Measurements from ENCODE around the gene FKBP8. TPM values are rescaled to one million over a fixed set of nuclear protein-coding genes. Genes with fewer than 3 reads are reported as not detected.
"Not testable (repeated sequence)": the region's sequence is repeated elsewhere in the genome, so short reads cannot be mapped to it uniquely, and the experiment has no call there.

FKBP8 gene
- total RNA-seq, 5 donors from 2014 or later (not counting 1 experiment from before 2014, with no cell fraction given), result 158 to 282 (median 244) TPM

DNA sequence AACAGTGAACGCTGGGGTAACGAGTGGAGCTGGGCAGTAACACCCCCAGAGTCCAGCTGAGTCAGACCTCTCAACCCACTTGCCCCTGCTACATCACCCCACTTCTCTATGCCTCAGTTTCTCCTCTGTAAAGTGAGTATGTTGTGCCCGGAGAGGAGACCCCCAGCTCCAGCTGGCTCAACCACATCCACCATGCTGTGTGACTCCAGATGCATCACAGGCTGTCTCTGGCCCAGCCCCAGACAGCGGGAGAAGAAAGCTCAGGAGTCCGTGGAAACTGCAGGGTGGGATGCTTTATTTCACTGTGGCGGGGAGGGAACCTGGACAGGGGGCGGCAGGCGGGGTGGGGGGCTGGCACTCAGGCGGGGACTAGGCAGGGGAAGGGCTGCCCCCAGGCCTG is 11.9 kb downstream of the FKBP8 start:
- 93% methylated on average over 3 of the region's 9 CpGs for WGBS (ENCODE audit: insufficient coverage)
- no peaks in the 10 kb centered on the region for H3K27me3 ChIP-seq (replicated peaks in 1 of 2; ENCODE audit: control insufficient read depth in 2 of 2, extremely low read depth in 1 of 2, insufficient read depth in 2 of 2, low read length in 1 of 2)
- ChIA-PET CTCF (no interaction called here), POLR2A (no interaction called here)
- H3K9me3 ChIP-seq, result no peaks in the 10 kb centered on the region
- Mint-ChIP-seq H3K9me3 (no peaks in the 10 kb centered on the region), H3K4me1 (no peaks in the 10 kb centered on the region), H3K27me3 (no peaks in the 10 kb centered on the region), H3K4me3 (no peak overlapping the region), H3K36me3 (peaks cover 25% of the 10 kb centered on the region), H3K27ac (no peak overlapping the region)
- DNase-seq, result no peak
- H3K4me3 ChIP-seq (ENCODE audit: control insufficient read depth in 1 of 2, extremely low read depth in 1 of 2, low read length in 1 of 2), result no peak overlapping the region
- H3K36me3 ChIP-seq (ENCODE audit: control insufficient read depth in 2 of 2, extremely low read depth in 1 of 2, insufficient read depth in 1 of 2, low read length in 1 of 2), result peaks cover 14 to 29% of the 10 kb centered on the region in 2 donors
- H3K27ac ChIP-seq (ENCODE audit: low read length), result no peak overlapping the region
- no peaks in the 10 kb centered on the region for H3K4me1 ChIP-seq (ENCODE audit: control insufficient read depth in 1 of 2, extremely low read depth in 1 of 2, insufficient read depth in 2 of 2, low read length in 2 of 2)
- ATAC-seq (replicated peaks in 1 of 4), result no peak

DNA sequence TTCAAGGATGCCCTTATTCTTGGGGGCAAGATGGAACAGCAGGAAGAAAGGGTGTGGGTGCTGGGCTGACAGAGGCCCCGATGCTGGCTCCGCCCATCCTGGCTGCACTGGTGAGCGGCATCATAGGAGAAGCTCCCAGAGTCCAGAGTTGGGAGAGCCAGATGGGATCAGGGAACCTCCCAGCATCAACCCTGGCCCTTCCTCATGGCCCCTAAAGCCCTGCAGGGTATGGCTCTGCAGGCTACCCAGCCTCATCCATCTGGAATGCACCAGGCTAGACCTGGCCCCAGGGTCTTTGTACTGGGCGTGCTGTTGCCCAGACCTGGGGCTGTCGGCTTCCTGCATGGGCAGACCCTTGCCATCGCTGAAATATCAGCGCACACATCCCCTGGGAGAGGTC is 13.6 kb downstream of the FKBP8 start:
- Mint-ChIP-seq H3K36me3 (peaks cover 14% of the 10 kb centered on the region), H3K4me3 (no peak overlapping the region), H3K4me1 (no peaks in the 10 kb centered on the region), H3K9me3 (no peaks in the 10 kb centered on the region), H3K27ac (no peak overlapping the region), H3K27me3 (no peaks in the 10 kb centered on the region)
- Histone ChIP-seq H3K27ac (ENCODE audit: low read length) (no peak overlapping the region), H3K9me3 (no peaks in the 10 kb centered on the region), H3K4me1 (ENCODE audit: control insufficient read depth in 1 of 2, extremely low read depth in 1 of 2, insufficient read depth in 2 of 2, low read length in 2 of 2) (no peaks in the 10 kb centered on the region), H3K4me3 (ENCODE audit: control insufficient read depth in 1 of 2, extremely low read depth in 1 of 2, low read length in 1 of 2) (no peak overlapping the region), H3K27me3 (replicated peaks in 1 of 2; ENCODE audit: control insufficient read depth in 2 of 2, extremely low read depth in 1 of 2, insufficient read depth in 2 of 2, low read length in 1 of 2) (no peaks in the 10 kb centered on the region), H3K36me3 (ENCODE audit: control insufficient read depth in 2 of 2, extremely low read depth in 1 of 2, insufficient read depth in 1 of 2, low read length in 1 of 2) (peaks cover 14 to 21% of the 10 kb centered on the region in 2 donors)
- CTCF ChIA-PET, result no interaction called here
- ATAC-seq (replicated peaks in 1 of 4), result peak in 2 of 4 experiments; percentile 14 to 35
- POLR2A ChIA-PET, result interaction anchor here in 1 of 2 donors (0.6 kb wide), 1 partner anchor 34 kb away, joined by 9 read pairs; no protein-coding TSS in a partner anchor
- DNase-seq, result no peak
- 92% methylated on average over 7 of the region's 7 CpGs for WGBS (ENCODE audit: insufficient coverage)

DNA sequence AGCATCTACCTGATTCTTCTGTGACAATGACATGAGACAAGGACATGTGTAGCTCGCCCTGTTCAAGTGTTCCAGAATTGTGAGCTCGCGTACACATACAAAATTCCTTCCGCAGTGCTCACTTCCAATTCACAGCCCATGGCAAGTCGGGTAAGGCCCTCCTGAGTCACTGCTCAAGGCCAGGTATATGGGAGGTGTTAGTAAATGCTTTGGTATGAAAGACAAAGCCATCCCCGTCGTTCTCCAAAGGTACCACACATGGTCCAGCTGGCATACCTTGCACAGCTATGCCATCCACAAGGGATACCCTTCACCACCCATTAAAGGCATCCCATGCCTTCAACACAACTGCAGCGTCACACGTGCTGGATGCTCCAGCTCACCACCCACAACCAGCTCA is 17.1 kb downstream of the FKBP8 start:
- no peaks in the 10 kb centered on the region for H3K9me3 Mint-ChIP-seq
- peaks cover 2% of the 10 kb centered on the region for H3K36me3 Mint-ChIP-seq
- Histone ChIP-seq H3K9me3 (no peaks in the 10 kb centered on the region), H3K27me3 (replicated peaks in 1 of 2; ENCODE audit: control insufficient read depth in 2 of 2, extremely low read depth in 1 of 2, insufficient read depth in 2 of 2, low read length in 1 of 2) (no peaks in the 10 kb centered on the region), H3K4me3 (ENCODE audit: control insufficient read depth in 1 of 2, extremely low read depth in 1 of 2, low read length in 1 of 2) (no peak overlapping the region), H3K4me1 (ENCODE audit: control insufficient read depth in 1 of 2, extremely low read depth in 1 of 2, insufficient read depth in 2 of 2, low read length in 2 of 2) (peaks cover 0 to 8% of the 10 kb centered on the region in 2 experiments), H3K36me3 (ENCODE audit: control insufficient read depth in 2 of 2, extremely low read depth in 1 of 2, insufficient read depth in 1 of 2, low read length in 1 of 2) (peaks cover 0 to 3% of the 10 kb centered on the region in 2 donors), H3K27ac (ENCODE audit: low read length) (no peak overlapping the region)
- ChIA-PET CTCF (interaction anchor here (0.5 to 0.7 kb wide), 2 partner anchors 68 to 936 kb away, joined by 4 to 13 read pairs; no protein-coding TSS in a partner anchor), POLR2A (no interaction called here)
- no peak overlapping the region for H3K27ac Mint-ChIP-seq
- H3K27me3 Mint-ChIP-seq, result no peaks in the 10 kb centered on the region
- peaks cover 2 to 7% (median 4%) of the 10 kb centered on the region in 3 donors for H3K4me1 Mint-ChIP-seq
- ATAC-seq (replicated peaks in 1 of 4) (no peak), DNase-seq (peak in 1 of 35 experiments; percentile 1)
- WGBS (ENCODE audit: insufficient coverage), result 91% methylated on average over 5 of the region's 9 CpGs
- H3K4me3 Mint-ChIP-seq, result no peak overlapping the region

DNA sequence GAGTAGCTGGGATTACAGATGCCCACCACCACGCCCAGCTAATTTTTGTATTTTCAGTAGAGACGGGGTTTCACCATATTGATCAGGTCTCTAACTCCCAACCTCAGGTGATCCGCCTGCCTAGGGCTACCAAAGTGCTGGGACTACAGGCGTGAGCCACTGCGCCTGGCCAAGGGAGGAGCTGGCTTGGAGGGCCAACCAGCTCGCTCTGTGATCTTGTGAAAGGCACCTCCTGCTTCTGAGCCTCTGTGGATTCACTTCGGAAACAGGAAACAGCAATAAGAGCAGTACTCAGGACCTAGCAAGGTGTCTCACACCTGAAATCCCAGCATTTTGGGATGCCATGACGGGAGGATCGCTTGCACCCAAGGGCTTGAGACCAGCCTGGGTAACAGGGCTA is 19.5 kb downstream of the FKBP8 start:
- Mint-ChIP-seq H3K4me1 (peaks cover 15 to 22% (median 16%) of the 10 kb centered on the region in 3 donors), H3K4me3 (peak overlapping the region in 1 of 3 donors; percentile 91)

DNA sequence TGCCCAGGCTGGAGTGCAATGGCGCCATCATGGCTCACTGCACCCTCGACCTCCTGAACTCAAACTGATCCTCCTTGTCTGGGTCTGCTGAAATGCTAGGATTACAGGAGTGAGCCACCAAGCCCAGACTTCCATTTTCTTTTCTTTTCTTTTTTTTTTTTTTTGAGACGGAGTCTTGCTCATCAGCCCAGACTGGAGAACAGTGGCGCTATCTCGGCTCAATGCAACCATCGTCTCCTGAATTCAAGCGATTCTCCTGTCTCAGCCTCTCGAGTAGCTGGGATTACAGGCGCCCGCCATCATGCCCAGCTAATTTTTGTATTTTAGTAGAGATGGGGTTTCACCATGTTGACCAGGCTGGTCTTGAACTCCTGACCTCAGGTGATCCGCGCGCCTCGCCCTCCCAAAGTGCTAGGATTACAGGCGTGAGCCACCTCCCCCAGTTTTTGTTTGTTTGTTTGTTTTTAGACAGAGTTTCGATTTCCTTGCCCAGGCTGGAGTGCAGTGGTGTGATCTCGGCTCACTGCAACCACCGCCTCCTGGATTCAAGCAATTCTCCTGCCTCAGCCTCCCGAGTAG is 20.4 kb downstream of the FKBP8 start:
- not testable (repeated sequence) for H3K36me3 Mint-ChIP-seq; H3K27me3 ChIP-seq (replicated peaks in 1 of 2; ENCODE audit: control insufficient read depth in 2 of 2, extremely low read depth in 1 of 2, insufficient read depth in 2 of 2, low read length in 1 of 2); ATAC-seq (replicated peaks in 1 of 4); H3K9me3 ChIP-seq; H3K36me3 ChIP-seq (ENCODE audit: control insufficient read depth in 2 of 2, extremely low read depth in 1 of 2, insufficient read depth in 1 of 2, low read length in 1 of 2); DNase-seq; H3K27me3 Mint-ChIP-seq; H3K9me3 Mint-ChIP-seq
- H3K4me1 ChIP-seq (ENCODE audit: control insufficient read depth in 1 of 2, extremely low read depth in 1 of 2, insufficient read depth in 2 of 2, low read length in 2 of 2), result peaks cover 6 to 37% of the 10 kb centered on the region in 2 experiments
- H3K4me3 ChIP-seq (ENCODE audit: control insufficient read depth in 1 of 2, extremely low read depth in 1 of 2, low read length in 1 of 2), result peak overlapping the region; percentile 23
- H3K27ac Mint-ChIP-seq, result peak overlapping the region; percentile 93 to 96
- ChIA-PET CTCF (interaction anchor here in 1 of 2 donors (0.7 to 1.7 kb wide), 4 partner anchors 34 to 309 kb away, joined by 3 to 11 read pairs (median 6); partner anchors contain the start of genes KXD1 and UBA52), POLR2A (interaction anchor here (0.6 to 1.8 kb wide), 3 partner anchors 31 to 1888 kb away, joined by 4 to 21 read pairs (median 6); partner anchors contain the start of gene UBA52 (in 1 of the 2))
- H3K27ac ChIP-seq (ENCODE audit: low read length), result peak overlapping the region; percentile 89
- peak overlapping the region in 2 of 3 donors; percentile 91 to 95 for H3K4me3 Mint-ChIP-seq
- WGBS (ENCODE audit: insufficient coverage), result 68% methylated on average over 10 of the region's 19 CpGs
- peaks cover 15 to 25% (median 21%) of the 10 kb centered on the region in 3 donors for H3K4me1 Mint-ChIP-seq

More for the DNA sequence above, 19.5 kb downstream of the FKBP8 start:
- Mint-ChIP-seq H3K27ac (peak overlapping the region in 1 of 2 donors; percentile 16), H3K27me3 (no peaks in the 10 kb centered on the region), H3K9me3 (no peaks in the 10 kb centered on the region), H3K36me3 (no peaks in the 10 kb centered on the region)
- DNase-seq (no peak), ATAC-seq (replicated peaks in 1 of 4) (no peak)
- H3K27ac ChIP-seq (ENCODE audit: low read length), result no peak overlapping the region
- no peaks in the 10 kb centered on the region for H3K9me3 ChIP-seq
- H3K27me3 ChIP-seq (replicated peaks in 1 of 2; ENCODE audit: control insufficient read depth in 2 of 2, extremely low read depth in 1 of 2, insufficient read depth in 2 of 2, low read length in 1 of 2), result no peaks in the 10 kb centered on the region
- POLR2A ChIA-PET, result no interaction called here
- peaks cover 6 to 30% of the 10 kb centered on the region in 2 experiments for H3K4me1 ChIP-seq (ENCODE audit: control insufficient read depth in 1 of 2, extremely low read depth in 1 of 2, insufficient read depth in 2 of 2, low read length in 2 of 2)
- 97% methylated on average over 4 of the region's 9 CpGs for WGBS (ENCODE audit: insufficient coverage)
- CTCF ChIA-PET, result no interaction called here
- H3K36me3 ChIP-seq (ENCODE audit: control insufficient read depth in 2 of 2, extremely low read depth in 1 of 2, insufficient read depth in 1 of 2, low read length in 1 of 2), result peaks cover 0 to 3% of the 10 kb centered on the region in 2 donors
- H3K4me3 ChIP-seq (ENCODE audit: control insufficient read depth in 1 of 2, extremely low read depth in 1 of 2, low read length in 1 of 2), result no peak overlapping the region

DNA sequence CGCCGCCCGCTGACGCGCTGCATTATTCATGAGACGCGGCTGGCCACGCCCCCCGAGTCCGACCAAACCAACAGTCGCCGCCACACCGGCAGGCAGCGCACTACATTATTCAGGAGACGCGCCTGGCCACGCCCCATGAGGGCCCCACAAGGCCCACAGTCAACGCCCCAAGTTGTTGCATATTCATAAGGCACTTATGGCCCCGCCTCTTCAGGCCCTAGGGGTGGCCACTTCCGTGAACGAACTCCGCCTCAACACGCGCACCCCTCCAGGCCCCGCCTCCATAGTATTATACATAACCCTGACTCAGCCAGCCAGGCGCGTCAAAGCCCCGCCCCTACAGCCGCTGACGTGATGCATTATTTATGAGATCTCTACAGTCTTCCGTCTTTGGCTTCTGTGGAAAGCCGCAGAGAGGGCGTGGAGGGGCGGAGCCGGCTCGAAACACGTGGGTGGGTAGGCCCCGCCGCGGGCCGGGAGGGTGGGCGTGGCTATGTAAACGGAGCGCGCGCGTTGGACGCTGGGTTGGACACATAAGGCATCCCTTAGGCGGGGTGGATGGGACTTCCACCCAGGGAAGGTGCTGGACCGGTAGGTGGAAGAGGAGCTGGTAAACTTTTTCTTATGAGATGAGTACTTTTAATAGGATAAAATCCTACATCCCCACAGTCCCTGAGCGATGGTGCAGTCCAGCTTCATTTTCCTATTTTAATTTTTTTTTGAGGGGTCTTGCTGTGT is 21.1 kb downstream of the FKBP8 start:
- DNase-seq (peak; percentile 100), ATAC-seq (replicated peaks in 1 of 4) (peak; percentile 86 to 89 (median 88))
- Histone ChIP-seq H3K36me3 (ENCODE audit: control insufficient read depth in 2 of 2, extremely low read depth in 1 of 2, insufficient read depth in 1 of 2, low read length in 1 of 2) (peaks cover 0 to 3% of the 10 kb centered on the region in 2 donors), H3K27me3 (replicated peaks in 1 of 2; ENCODE audit: control insufficient read depth in 2 of 2, extremely low read depth in 1 of 2, insufficient read depth in 2 of 2, low read length in 1 of 2) (no peaks in the 10 kb centered on the region), H3K9me3 (no peaks in the 10 kb centered on the region), H3K4me3 (ENCODE audit: control insufficient read depth in 1 of 2, extremely low read depth in 1 of 2, low read length in 1 of 2) (peak overlapping the region; percentile 23 to 87), H3K27ac (ENCODE audit: low read length) (peak overlapping the region; percentile 89), H3K4me1 (ENCODE audit: control insufficient read depth in 1 of 2, extremely low read depth in 1 of 2, insufficient read depth in 2 of 2, low read length in 2 of 2) (peaks cover 6 to 43% of the 10 kb centered on the region in 2 experiments)
- WGBS (ENCODE audit: insufficient coverage), result under 1% methylated on average over 39 of the region's 51 CpGs
- peaks cover 15 to 31% (median 25%) of the 10 kb centered on the region in 3 donors for H3K4me1 Mint-ChIP-seq
- no peaks in the 10 kb centered on the region for H3K27me3 Mint-ChIP-seq
- POLR2A ChIA-PET, result interaction anchor here (0.6 to 1.8 kb wide), 6 partner anchors 26 to 1889 kb away, joined by 3 to 21 read pairs (median 3); partner anchors contain the start of genes COPE (in 1 of the 2), DDX49 (in 1 of the 2), JUND (in 1 of the 2) and UBA52 (in 1 of the 2)
- no peaks in the 10 kb centered on the region for H3K36me3 Mint-ChIP-seq
- peak overlapping the region; percentile 93 to 96 for H3K27ac Mint-ChIP-seq
- CTCF ChIA-PET, result interaction anchor here in 1 of 2 donors (0.7 to 3.7 kb wide), 8 partner anchors 13 to 308 kb away, joined by 3 to 23 read pairs (median 6); partner anchors contain the start of genes KXD1 and UBA52
- peak overlapping the region; percentile 91 to 95 (median 92) for H3K4me3 Mint-ChIP-seq
- no peaks in the 10 kb centered on the region for H3K9me3 Mint-ChIP-seq

All from T-cell (primary cell).